IPS DF 19.7 (cell line): ENCODE data around the gene BTN2A1.
"Not testable (repeated sequence)": the region's sequence is repeated elsewhere in the genome, so short reads cannot be mapped to it uniquely, and the experiment has no call there.

ENCODE experiments used
- DNase-seq: peaks from one replicate; pipeline ENCODE4 v3.0.0-alpha.2; 2013; ENCODE audit warnings: low read depth, low spot score

The BTN2A1 gene

GRCh38 chr6:26457806-26458688, at the start of gene BTN2A1:
TSS of gene BTN2A1 (plus strand) at chr6:26457955. CDS start at chr6:26458637, 682 bp downstream.
- peak; percentile 80 for DNase-seq

GRCh38 chr6:26408828-26409730, 48.7 kb upstream of the BTN2A1 start:
- no peak for DNase-seq

GRCh38 chr6:26411751-26412150, 46.0 kb upstream of the BTN2A1 start:
- DNase-seq: no peak

- DNase-seq: no peak
Observed at GRCh38 chr6:26412228-26412627, 45.5 kb upstream of the BTN2A1 start.

- DNase-seq: no peak
Observed at GRCh38 chr6:26412954-26413353, 44.8 kb upstream of the BTN2A1 start.

- no peak for DNase-seq
Observed at GRCh38 chr6:26414281-26414680, 43.5 kb upstream of the BTN2A1 start.

- DNase-seq: no peak
Observed at GRCh38 chr6:26415036-26415614, 42.6 kb upstream of the BTN2A1 start.

- no peak for DNase-seq
Observed at GRCh38 chr6:26415791-26416190, 42.0 kb upstream of the BTN2A1 start.

- DNase-seq: no peak
Observed at GRCh38 chr6:26416288-26416687, 41.5 kb upstream of the BTN2A1 start.

- not testable (repeated sequence) for DNase-seq
Observed at GRCh38 chr6:26418077-26418476, 39.7 kb upstream of the BTN2A1 start.

GRCh38 chr6:26418795-26419194, 39.0 kb upstream of the BTN2A1 start:
- not testable (repeated sequence) for DNase-seq

- no peak for DNase-seq
Observed at GRCh38 chr6:26420688-26421171, 37.0 kb upstream of the BTN2A1 start.

- peak; percentile 82 for DNase-seq
Observed at GRCh38 chr6:26421259-26422144, 36.3 kb upstream of the BTN2A1 start.

- no peak for DNase-seq
Observed at GRCh38 chr6:26422329-26422728, 35.4 kb upstream of the BTN2A1 start.

- DNase-seq: no peak
Observed at GRCh38 chr6:26426691-26427450, 30.9 kb upstream of the BTN2A1 start.

- no peak for DNase-seq
Observed at GRCh38 chr6:26427451-26427809, 30.3 kb upstream of the BTN2A1 start.

- DNase-seq: no peak
Observed at GRCh38 chr6:26428206-26428605, 29.5 kb upstream of the BTN2A1 start.

GRCh38 chr6:26430787-26431186, 27.0 kb upstream of the BTN2A1 start:
- no peak for DNase-seq

GRCh38 chr6:26431258-26432172, 26.2 kb upstream of the BTN2A1 start:
- no peak for DNase-seq
